Pancreas (tissue), 10 donors: ENCODE results near the gene RC3H2. TPM values are rescaled to one million over a fixed set of nuclear protein-coding genes. Genes with fewer than 3 reads are reported as not detected.
"Not testable (repeated sequence)": the region's sequence is repeated elsewhere in the genome, so short reads cannot be mapped to it uniquely, and the experiment has no call there.

Source experiments
- ATAC-seq, 4 donors: fragments of 200-7000 bp; cut with Tn5 transposase; one replicate each; pipeline versions ENCODE4 v1.8.0 to v1.9.1; 2020; ENCODE audit warnings: mild to moderate bottlenecking in 4 of 4, moderate library complexity in 4 of 4
- DNase-seq, 6 donors: peaks; one replicate each; pipeline ENCODE4 v3.0.0-alpha.2; 2020
- FAIRE-seq: peaks from 2 replicates; lab custom pipeline; 2012; peaks lifted over from hg19 to GRCh38; lab: Jason Lieb, UNC
- H3K27ac ChIP-seq, 4 donors: fragments of 200-600 bp; sonication (generic); 1 replicate in 3 of 4; 2 replicates in 1 of 4; pipeline versions ENCODE4 v1.5.0 to v1.8.0; 2020
- H3K27me3 ChIP-seq, 4 donors: fragments of 200-600 bp; one replicate each; pipeline ENCODE4 v1.8.0; 2021
- H3K36me3 ChIP-seq, 3 donors: fragments of 200-600 bp; sonication (generic) in 1 of 3; one replicate each; pipeline versions ENCODE4 v1.5.0 to v1.8.0; 2020 to 2021
- H3K4me1 ChIP-seq, 3 donors: fragments of 200-600 bp; one replicate each; pipeline ENCODE4 v1.8.0; 2021
- H3K4me3 ChIP-seq, 4 donors: fragments of 200-600 bp; sonication (generic) in 2 of 4; one replicate each; pipeline versions ENCODE4 v1.5.0 to v1.8.0; 2020 to 2021
- H3K9me3 ChIP-seq, 4 donors: fragments of 200-600 bp; one replicate each; pipeline ENCODE4 v1.8.0; 2021
- CTCF ChIP-seq, 4 donors: fragments of 200-600 bp; sonication (generic) in 3 of 4; IDR thresholded peaks; one replicate each; pipeline versions ENCODE4 v1.5.0 to v1.8.0; 2021; ENCODE audit warnings: antibody characterized with exemption in 4 of 4
- WGBS, 2 donors: extraction: QIAGEN DNeasy Blood & Tissue Kit; methylation state at CpG; one replicate each; pipeline ENCODE4 v1.1.7; 2013; 5-methylcytosine and 5-hydroxymethylcytosine counted together
- intact Hi-C, 3 donors: fragments of 100-400 bp; cut with DNase I; formaldehyde crosslinking; loops; one replicate each; pipeline versions ENCODE4 v1.11.1 to v1.14.2; 2022
- polyA plus RNA-seq, 2 donors: library from polyadenylated mRNA; stranded (reverse); fragments of 200-250 nt; gene quantifications; one replicate each; pipeline ENCODE4 v1.2.3, GENCODE V29; 2013
- total RNA-seq, 6 donors: library from RNA; stranded (reverse); fragmentation: NEBNext Ultra II Directional in 4 of 6; extraction: Animal tissue kit (Norgen Biotek cat#: 25700) in 4 of 6; gene quantifications; one replicate each; pipeline versions ENCODE4 v1.2.1 to v1.2.4, GENCODE V29; 2021 to 2023
- donor health status: healthy with polysubstance abuse.
- donor health status: DM: no; HTN: no; CAD: no; lungs with moderate emphysema.
- donor health status: DM: no; HTN: no; CAD: no.
- donor health status: control.
- donor health status: control.
- donor health status: Bipolar disorder and iron deficiency.
- donor health status: DM: yes; HTN: yes; CAD: no.
- donor health status: DM: no; HTN: no; CAD: no.
- donor health status: DM: no; HTN: no; CAD: no.
- donor health status: DM: yes; HTN: yes; CAD: no.

Gene RC3H2
- total and polyA plus RNA-seq, 8 donors, result 4.1 to 18.7 (median 12.1) TPM

- H3K4me1 ChIP-seq, result peaks cover 0 to 2% (median 0%) of the 10 kb centered on the region in 3 donors
- DNase-seq (no peak), ATAC-seq (no peak), FAIRE-seq (no peak)
- H3K4me3 ChIP-seq, result no peak overlapping the region
- H3K36me3 ChIP-seq, result peaks cover 0 to 32% (median 9%) of the 10 kb centered on the region in 3 donors
- intact Hi-C loops, result no loop called here
- no peak for TF ChIP-seq CTCF (IDR thresholded peaks at IDR 0.05)
- 62 to 86% methylated on average over 3 of the region's 3 CpGs for WGBS, 2 donors
- no peaks in the 10 kb centered on the region for H3K27me3 ChIP-seq
- no peak overlapping the region for H3K27ac ChIP-seq
- H3K9me3 ChIP-seq, result no peaks in the 10 kb centered on the region
These were observed 16.7 kb downstream of the RC3H2 start for GRCh38 chr9:122888480-122888879.

- Histone ChIP-seq H3K9me3 (no peaks in the 10 kb centered on the region), H3K4me3 (no peak overlapping the region), H3K4me1 (no peaks in the 10 kb centered on the region), H3K27ac (no peak overlapping the region), H3K36me3 (peaks cover 5 to 49% (median 18%) of the 10 kb centered on the region in 3 donors), H3K27me3 (no peaks in the 10 kb centered on the region)
- intact Hi-C loops, result no loop called here
- 95 to 96% methylated on average over 2 of the region's 2 CpGs for WGBS, 2 donors
- DNase-seq, result no peak
- FAIRE-seq, result no peak
- TF ChIP-seq CTCF (IDR thresholded peaks at IDR 0.05), result no peak
- ATAC-seq, result no peak
These were observed 22.0 kb downstream of the RC3H2 start for GRCh38 chr9:122883125-122883524.

- 57 to 67% methylated on average over 2 of the region's 2 CpGs for WGBS, 2 donors
- TF ChIP-seq CTCF (IDR thresholded peaks at IDR 0.05), result no peak
- DNase-seq (no peak), FAIRE-seq (no peak), ATAC-seq (no peak)
- Histone ChIP-seq H3K4me1 (no peaks in the 10 kb centered on the region), H3K27me3 (no peaks in the 10 kb centered on the region), H3K9me3 (no peaks in the 10 kb centered on the region), H3K36me3 (peaks cover 5 to 71% (median 25%) of the 10 kb centered on the region in 3 donors), H3K27ac (no peak overlapping the region), H3K4me3 (no peak overlapping the region)
- intact Hi-C loops, result no loop called here
These were observed 25.7 kb downstream of the RC3H2 start for GRCh38 chr9:122879443-122879842.

- intact Hi-C loops, result no loop called here
- no peaks in the 10 kb centered on the region for H3K27me3 ChIP-seq
- ATAC-seq (no peak), DNase-seq (no peak), FAIRE-seq (no peak)
- WGBS, 2 donors, result 88 to 91% methylated on average over 1 of the region's 1 CpG
- H3K4me3 ChIP-seq, result no peak overlapping the region
- H3K4me1 ChIP-seq, result no peaks in the 10 kb centered on the region
- no peaks in the 10 kb centered on the region for H3K9me3 ChIP-seq
- no peak for TF ChIP-seq CTCF (IDR thresholded peaks at IDR 0.05)
- no peak overlapping the region for H3K27ac ChIP-seq
- H3K36me3 ChIP-seq, result peaks cover 3 to 61% (median 22%) of the 10 kb centered on the region in 3 donors
These were observed 29.6 kb downstream of the RC3H2 start for GRCh38 chr9:122875523-122875922.

GRCh38 chr9:122867276-122867675, 37.9 kb downstream of the RC3H2 start:
- H3K27me3 ChIP-seq, intact Hi-C loops, DNase-seq, H3K36me3 ChIP-seq, ATAC-seq, H3K4me3 ChIP-seq, H3K9me3 ChIP-seq, H3K4me1 ChIP-seq, FAIRE-seq, H3K27ac ChIP-seq: not testable (repeated sequence)
- WGBS, 2 donors, result 93 to 96% methylated on average over 11 to 12 of the region's 27 CpGs
